GM12891 (cell line): Measurements from ENCODE around the gene YPEL4.
A peak's percentile ranks its signal among the peaks of the same experiment; 100 is the strongest.

Experiments
- DNase-seq: peaks from one replicate; pipeline ENCODE4 v3.0.0; 2011; ENCODE audit warnings: low spot score; ENCODE audit not compliant: insufficient read length
- FAIRE-seq: peaks from 2 replicates; lab custom pipeline; 2011; peaks lifted over from hg19 to GRCh38; lab: Jason Lieb, UNC
- PAX5 ChIP-seq: IDR thresholded peaks from 2 replicates; pipeline ENCODE4 v1.6.1; 2011; ENCODE audit warnings: low read length, moderate library complexity, mild to moderate bottlenecking; ENCODE audit not compliant: insufficient read depth, severe bottlenecking
- POLR2A ChIP-seq: IDR thresholded peaks from 2 replicates; pipeline ENCODE4 v1.6.1; 2011; ENCODE audit warnings: low read depth, low read length, control low read depth
- POLR2AphosphoS5 ChIP-seq: IDR thresholded peaks from 2 replicates; pipeline ENCODE4 v1.6.1; 2011; ENCODE audit warnings: low read depth, low read length, control low read depth
- POU2F2 ChIP-seq: IDR thresholded peaks from 2 replicates; pipeline ENCODE4 v1.6.1; 2011; ENCODE audit warnings: low read depth, mild to moderate bottlenecking, control low read depth, low read length, moderate library complexity
- SPI1 ChIP-seq: IDR thresholded peaks from 2 replicates; pipeline ENCODE4 v1.6.1; 2011; ENCODE audit warnings: low read depth, low read length, control low read depth
- TAF1 ChIP-seq: IDR thresholded peaks from 2 replicates; pipeline ENCODE4 v1.6.1; 2011; ENCODE audit warnings: low read depth, low read length, control low read depth

The YPEL4 gene

DNA sequence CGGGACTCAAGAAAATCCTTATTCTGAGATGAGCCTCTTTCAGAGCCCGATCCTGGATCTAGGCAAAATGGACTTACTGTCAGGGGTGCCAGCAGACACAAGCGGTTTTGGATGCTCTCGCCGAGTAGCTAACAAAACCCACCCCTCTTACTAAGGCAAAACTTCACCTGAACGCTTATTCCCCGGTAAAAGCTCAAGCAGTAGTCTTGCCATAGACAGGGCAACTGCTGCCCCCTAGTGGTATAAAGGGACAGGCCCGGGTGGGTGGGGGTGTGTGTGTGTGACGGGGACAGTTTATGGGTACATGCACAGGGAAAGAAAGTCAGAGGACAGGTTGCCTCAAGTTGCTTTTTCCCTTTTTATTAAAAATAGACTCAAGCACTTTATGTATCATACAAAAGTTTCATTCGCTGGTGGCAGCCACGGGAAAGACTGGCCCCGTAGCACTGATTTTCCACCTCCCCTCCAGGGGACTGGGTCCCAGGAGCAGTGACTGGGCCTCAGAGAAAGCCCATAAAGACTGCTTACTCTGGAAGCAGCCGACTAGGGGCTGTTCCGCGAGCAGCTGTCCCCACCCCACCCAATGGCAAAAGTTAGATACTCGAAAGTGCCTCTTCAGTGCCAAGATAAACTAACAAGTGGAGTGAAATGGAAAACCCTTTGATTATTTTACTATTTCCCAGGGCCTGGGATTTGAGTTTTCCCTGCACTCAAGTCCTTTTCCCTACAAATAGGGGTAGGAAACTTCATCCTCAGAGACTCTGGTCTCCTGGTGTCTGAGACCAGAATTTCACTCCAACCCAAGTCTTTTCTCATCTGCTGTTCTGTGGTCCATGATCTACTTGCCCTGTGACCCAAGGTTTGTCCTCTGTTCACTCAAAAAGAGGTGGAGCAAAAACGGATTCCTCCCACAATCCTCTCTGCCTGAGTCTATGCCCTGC, 4.7 kb downstream of the YPEL4 start:
- DNase-seq (peak; percentile 70), FAIRE-seq (peak; percentile 82)
- TF ChIP-seq POLR2A (no peak), SPI1 (no peak), PAX5 (no peak), TAF1 (no peak), POLR2AphosphoS5 (no peak), POU2F2 (no peak)

DNA sequence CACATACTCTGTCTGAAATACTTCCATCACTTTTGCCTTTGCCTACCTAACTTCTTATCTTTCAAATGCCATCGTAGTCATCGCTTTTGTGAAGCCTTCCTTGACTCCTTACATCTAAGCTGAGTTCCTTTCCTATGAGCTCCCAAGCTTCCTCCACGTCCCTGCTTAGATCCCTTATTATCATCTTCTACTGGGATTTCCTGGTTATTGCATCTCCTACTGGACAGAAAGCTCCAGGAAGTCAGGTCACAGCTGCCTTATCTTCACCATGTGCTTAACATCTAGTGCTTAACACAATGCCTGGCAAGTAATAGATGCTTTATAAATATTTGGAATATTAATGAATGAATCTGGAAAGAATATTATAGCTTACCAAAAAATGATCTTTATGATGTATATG, 5.9 kb downstream of the YPEL4 start:
- no peak for FAIRE-seq
- no peak for DNase-seq

DNA sequence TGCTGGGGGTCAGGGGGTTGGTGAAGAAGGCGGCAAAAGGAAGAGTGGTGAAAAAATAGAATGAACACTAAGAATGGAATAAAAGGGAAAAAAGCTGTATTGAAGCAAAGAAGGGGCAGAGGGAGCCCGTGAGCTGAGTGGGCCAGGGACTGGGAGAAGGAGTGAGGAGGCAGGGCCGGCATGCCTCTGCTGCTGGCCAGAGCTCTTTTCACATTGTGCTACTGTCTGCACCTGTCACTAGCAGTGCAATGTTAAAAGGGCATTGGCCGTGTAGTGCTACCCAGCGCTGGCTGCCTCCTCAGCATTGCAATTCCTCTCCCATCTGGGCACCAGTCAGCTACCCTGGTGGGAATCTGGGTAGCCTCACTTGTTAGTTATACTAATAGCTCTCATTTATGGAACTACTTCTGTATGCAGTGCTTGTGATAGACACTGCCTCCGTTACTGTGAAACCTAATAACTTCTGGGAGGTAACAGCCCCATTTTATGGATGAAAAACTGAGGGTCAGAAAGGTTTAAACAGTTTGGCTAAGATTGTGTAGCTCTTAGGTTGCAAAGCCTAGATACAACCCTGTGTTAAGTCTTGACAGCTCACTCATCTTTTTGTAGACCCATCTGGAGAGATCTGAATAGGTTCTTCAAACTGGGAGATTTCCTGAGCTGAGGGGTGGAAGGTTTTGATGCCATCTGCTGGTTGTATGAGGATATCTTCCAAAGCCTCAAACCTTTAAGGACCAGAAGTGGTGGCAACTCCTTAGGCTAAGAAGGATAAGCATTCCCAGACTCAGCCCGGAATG, 8.5 kb downstream of the YPEL4 start:
- DNase-seq (no peak), FAIRE-seq (peak; percentile 71)
- TF ChIP-seq POLR2AphosphoS5 (no peak), POU2F2 (no peak), SPI1 (no peak), POLR2A (no peak), PAX5 (no peak), TAF1 (no peak)

More for the DNA sequence above, 5.9 kb downstream of the YPEL4 start:
- TF ChIP-seq POU2F2 (no peak), POLR2AphosphoS5 (no peak), PAX5 (no peak), SPI1 (no peak), TAF1 (no peak), POLR2A (no peak)

DNA sequence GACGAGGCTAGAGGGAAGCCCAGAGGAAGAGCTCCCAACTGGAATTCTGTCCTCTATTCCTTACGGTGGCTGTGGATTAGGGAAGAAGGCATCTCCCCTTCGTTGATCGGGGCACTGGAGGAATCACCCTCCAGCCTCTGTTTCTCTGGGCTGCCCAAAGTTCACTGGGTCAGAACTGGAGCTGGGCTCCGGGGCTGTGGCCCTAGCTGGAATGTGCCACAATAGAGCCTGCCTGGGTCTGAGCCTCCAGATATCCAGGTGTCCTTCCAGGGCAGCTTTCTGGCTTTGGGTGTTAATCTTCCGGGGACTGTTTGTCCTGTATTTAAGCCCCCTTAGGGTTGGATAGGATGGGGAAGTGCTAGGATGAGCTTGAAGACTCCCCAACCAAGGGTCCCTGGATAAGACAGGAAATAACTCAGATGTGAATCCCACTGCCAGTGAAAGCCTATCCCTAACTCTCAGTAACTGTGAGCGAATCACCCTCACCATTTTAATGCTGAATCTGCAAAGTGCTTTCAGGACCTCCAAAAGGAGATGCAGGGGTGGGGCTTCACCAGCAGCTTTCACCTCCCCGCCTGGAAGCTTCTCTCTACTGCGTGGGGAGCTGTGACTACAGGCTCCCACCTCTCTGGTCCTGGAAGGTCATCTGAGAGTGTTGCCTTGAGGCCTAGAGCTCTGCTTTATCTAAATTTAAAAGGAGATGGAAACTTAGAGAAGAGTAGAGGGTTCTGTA, 9.5 kb downstream of the YPEL4 start:
- DNase-seq (no peak), FAIRE-seq (no peak)
- TF ChIP-seq TAF1 (no peak), POLR2AphosphoS5 (no peak), POU2F2 (no peak)

DNA sequence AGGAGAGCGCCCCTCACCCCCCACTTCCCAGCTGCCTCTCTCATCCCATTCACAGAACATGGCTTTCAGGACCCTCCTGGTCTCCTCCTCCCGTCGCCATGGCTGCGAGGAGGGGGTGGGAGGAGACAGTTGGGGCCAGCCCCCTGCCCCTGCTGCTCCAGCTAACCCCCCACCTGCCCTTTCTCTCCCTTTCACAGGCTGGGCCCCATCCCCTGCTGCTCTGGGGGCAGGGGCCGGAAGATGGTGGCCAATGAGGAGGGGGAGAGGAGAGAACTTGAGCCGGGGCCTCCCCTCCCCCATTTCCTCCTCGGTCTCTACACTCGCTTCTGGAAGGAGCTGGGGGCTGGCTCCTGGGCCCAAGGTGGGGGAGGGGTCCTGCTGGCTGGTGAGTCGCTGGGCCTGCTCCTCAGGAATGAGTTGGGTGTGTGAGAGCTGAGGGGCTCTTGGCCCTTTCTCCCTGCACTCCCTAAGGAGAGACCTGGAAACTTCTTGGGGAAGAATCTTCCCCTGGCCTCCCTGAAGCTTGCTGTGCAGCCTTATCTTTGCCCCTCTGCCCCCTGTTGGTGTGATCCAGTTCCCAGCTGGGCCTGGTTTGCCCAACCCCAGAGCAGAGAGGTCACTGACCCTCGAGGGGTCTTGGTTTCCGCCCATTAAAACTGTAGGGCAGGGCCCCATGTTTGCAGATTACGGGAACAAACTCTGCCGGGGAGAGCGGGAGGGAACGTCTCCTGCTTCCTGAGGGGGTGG, 10.2 kb downstream of the YPEL4 start:
- DNase-seq (no peak), FAIRE-seq (no peak)
- TF ChIP-seq POLR2AphosphoS5: no peak
- no peak for TF ChIP-seq POLR2A
- no peak for TF ChIP-seq PAX5
- no peak for TF ChIP-seq POU2F2
- TF ChIP-seq TAF1: no peak
- no peak for TF ChIP-seq SPI1

DNA sequence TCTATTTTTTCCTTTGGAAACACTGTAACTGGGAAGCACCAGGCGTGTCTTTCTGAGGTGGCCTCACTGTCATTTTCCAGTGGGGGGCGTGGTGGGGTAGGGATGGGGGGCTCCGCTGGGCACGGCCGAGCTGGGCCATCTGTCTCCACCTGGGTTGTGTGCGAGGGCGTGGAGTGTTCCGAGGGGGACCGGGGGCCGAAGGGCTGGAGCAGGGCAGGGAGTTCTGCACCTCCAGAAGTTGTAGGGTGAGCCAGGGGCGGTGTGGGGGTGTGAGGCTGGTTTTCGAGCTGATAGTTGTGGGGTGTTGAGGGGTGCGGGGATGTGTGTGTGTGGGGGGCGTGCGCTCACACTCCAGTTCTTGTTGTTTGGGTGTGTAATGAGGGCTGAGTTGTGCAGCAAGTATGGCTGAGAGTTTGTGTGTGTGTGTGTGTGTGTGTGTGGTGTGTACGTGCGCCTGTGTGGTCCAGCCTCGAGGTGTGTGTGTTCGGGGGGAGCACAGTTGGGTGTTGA, 10.8 kb downstream of the YPEL4 start:
- TF ChIP-seq TAF1: no peak
- no peak for TF ChIP-seq PAX5
- TF ChIP-seq POLR2AphosphoS5: no peak
- TF ChIP-seq POU2F2: no peak
- TF ChIP-seq POLR2A: no peak
- TF ChIP-seq SPI1: no peak
- DNase-seq (no peak), FAIRE-seq (peak; percentile 91)

DNA sequence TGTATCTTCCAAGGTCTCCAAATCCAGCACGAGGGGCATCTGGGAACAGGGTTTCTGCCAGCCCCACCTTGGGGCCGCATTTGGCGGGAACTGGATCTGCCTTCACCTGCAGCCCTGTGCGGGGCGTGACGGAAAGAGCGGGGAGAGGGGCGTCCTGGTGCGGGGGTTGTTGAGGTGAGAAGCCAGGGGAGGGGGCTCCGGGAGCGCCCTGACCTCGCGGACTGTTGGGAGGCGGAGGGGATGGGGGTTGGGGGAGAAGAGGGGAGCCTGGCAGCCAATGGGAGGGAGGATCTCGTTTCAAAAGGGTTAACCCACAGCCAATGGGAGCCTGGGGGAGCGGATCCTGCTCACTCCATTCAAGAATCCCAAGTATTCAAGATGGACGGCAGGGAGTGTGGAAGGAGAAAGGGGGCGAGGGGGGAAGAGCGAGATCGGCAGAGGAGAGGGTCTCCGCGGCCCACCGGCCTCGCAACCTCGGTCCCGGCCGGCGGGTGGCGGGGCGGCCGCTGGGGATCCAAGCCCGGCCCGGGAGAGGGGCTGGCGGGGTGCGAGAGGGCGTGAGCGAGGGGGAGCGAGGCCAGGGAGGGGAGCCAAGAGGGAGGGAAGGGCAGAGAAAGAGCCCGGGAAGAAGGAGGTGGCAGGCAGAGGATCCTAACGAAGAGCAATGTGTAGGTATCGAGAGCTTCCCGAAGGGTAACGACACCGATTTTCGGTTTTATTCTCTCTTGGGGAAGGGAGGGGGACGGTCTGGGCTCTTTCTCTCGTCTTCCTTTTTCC, 11.5 kb downstream of the YPEL4 start:
- DNase-seq (no peak), FAIRE-seq (no peak)
- TF ChIP-seq POLR2AphosphoS5 (no peak), TAF1 (no peak), PAX5 (no peak), POLR2A (no peak), POU2F2 (no peak), SPI1 (no peak)

DNA sequence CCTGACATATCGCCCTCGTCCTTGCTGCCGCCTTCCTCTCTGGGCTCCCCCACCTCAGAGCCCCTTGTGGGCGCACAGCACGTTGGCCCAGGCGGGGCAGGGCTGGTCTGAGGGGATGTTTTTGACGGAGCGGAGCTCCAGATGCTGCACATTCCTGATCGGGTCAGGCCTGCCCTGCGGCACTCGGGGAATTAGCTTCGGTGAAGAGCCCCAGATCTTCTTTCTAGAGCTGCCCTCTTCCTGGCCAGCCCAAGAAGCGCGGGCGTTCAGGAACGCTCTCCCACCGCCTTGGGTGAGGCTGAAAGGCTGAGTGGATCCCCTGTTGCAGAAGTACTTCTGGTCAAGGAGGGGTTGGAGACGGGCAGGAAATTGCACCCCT, 12.1 kb downstream of the YPEL4 start:
- FAIRE-seq (no peak), DNase-seq (no peak)
- no peak for TF ChIP-seq PAX5
- no peak for TF ChIP-seq POLR2AphosphoS5
- TF ChIP-seq POLR2A: no peak
- TF ChIP-seq POU2F2: no peak
- no peak for TF ChIP-seq TAF1
- TF ChIP-seq SPI1: no peak
